B cell (primary cell): ENCODE results near the gene BPIFB1. TPM values are rescaled to one million over a fixed set of nuclear protein-coding genes. Genes with fewer than 3 reads are reported as not detected.

ENCODE experiments used
- ATAC-seq: fragments of 200-7000 bp; cut with Tn5 transposase; one replicate; pipeline ENCODE4 v1.10.0; 2021; ENCODE audit warnings: low read depth, mild to moderate bottlenecking, moderate number of reproducible peaks, moderate library complexity
- CTCF ChIA-PET: fragments of 350-600 bp; sonication (Branson Sonifier 250); formaldehyde crosslinking; loops from one replicate; lab custom pipeline; 2021; ENCODE audit warnings: antibody characterized with exemption, inconsistent platforms; lab: Charles Lee
- POLR2A ChIA-PET: fragments of 350-600 bp; sonication (Branson Sonifier 250); formaldehyde crosslinking; loops from one replicate; lab custom pipeline; 2021; ENCODE audit warnings: antibody characterized with exemption; lab: Charles Lee
- DNase-seq: peaks from one replicate; pipeline ENCODE4 v3.0.0; 2013
- H2AFZ ChIP-seq: 2 replicates; pipeline ENCODE4 v1.6.1; 2012; ENCODE audit warnings: mild to moderate bottlenecking, low read depth, low read length; ENCODE audit not compliant: insufficient read depth, poor library complexity, severe bottlenecking
- H3K27ac ChIP-seq, 2 donors: 1 replicate in 1 of 2; 2 replicates in 1 of 2; pipeline ENCODE4 v1.5.1; 2012 to 2013; ENCODE audit warnings: low read length in 2 of 2, mild to moderate bottlenecking in 2 of 2, moderate library complexity in 1 of 2
- H3K27me3 ChIP-seq, 4 experiments: fragments of 200-600 bp in 1 of 4; sonication (generic) in 1 of 4; replicated peaks in 1 of 4; 1 replicate in 2 of 4; 2 replicates in 2 of 4; pipeline versions ENCODE4 v1.6.1 to v1.7.0; 2013 to 2016; ENCODE audit warnings: low read length in 3 of 4, mild to moderate bottlenecking in 2 of 4, mixed read lengths in 1 of 4, moderate library complexity in 1 of 4; ENCODE audit not compliant: insufficient read depth in 4 of 4, control insufficient read depth in 3 of 4; ENCODE audit errors: control extremely low read depth in 1 of 4
- H3K36me3 ChIP-seq, 2 experiments: replicated peaks in 1 of 2; 1 replicate in 1 of 2; 2 replicates in 1 of 2; pipeline versions ENCODE4 v1.6.1 to v1.7.1; 2013; ENCODE audit warnings: low read length in 1 of 2; ENCODE audit not compliant: insufficient read depth in 2 of 2, control insufficient read depth in 1 of 2; ENCODE audit errors: control extremely low read depth in 1 of 2, extremely low read depth in 1 of 2
- H3K4me1 ChIP-seq, 2 donors: fragments of 200-600 bp in 1 of 2; sonication (generic) in 1 of 2; 1 replicate in 1 of 2; 2 replicates in 1 of 2; pipeline versions ENCODE4 v1.5.1 to v1.6.1; 2013 to 2017; ENCODE audit warnings: low read length in 2 of 2; ENCODE audit not compliant: control insufficient read depth in 2 of 2, insufficient read depth in 2 of 2
- H3K4me2 ChIP-seq: replicated peaks from 2 replicates; pipeline ENCODE3; 2012; ENCODE audit warnings: mild to moderate bottlenecking, low read depth, low read length; ENCODE audit not compliant: poor library complexity, severe bottlenecking
- H3K4me3 ChIP-seq, 5 experiments: fragments of 200-600 bp in 1 of 5; sonication (generic) in 1 of 5; 1 replicate in 3 of 5; 2 replicates in 2 of 5; pipeline versions ENCODE4 v1.5.1 to v1.7.0; 2011 to 2016; ENCODE audit warnings: low read length in 4 of 5, mild to moderate bottlenecking in 4 of 5, low read depth in 2 of 5, control low read depth in 1 of 5, moderate library complexity in 1 of 5; ENCODE audit not compliant: insufficient read depth in 1 of 5; ENCODE audit errors: control extremely low read depth in 1 of 5, extremely low read depth in 1 of 5
- H3K79me2 ChIP-seq: fragments of 200-600 bp; sonication (generic); one replicate; pipeline ENCODE4 v1.6.0; 2016; ENCODE audit warnings: low read length; ENCODE audit not compliant: control insufficient read depth, insufficient read depth
- H3K9ac ChIP-seq: fragments of 200-600 bp; sonication (generic); 2 replicates; pipeline ENCODE4 v1.6.1; 2017; ENCODE audit warnings: mild to moderate bottlenecking, low read length, moderate library complexity
- H3K9me3 ChIP-seq, 3 donors: one replicate each; pipeline versions ENCODE4 v1.6.1 to v1.7.1; 2013; ENCODE audit warnings: low read length in 2 of 3; ENCODE audit not compliant: control insufficient read depth in 2 of 3, insufficient read depth in 1 of 3; ENCODE audit errors: control extremely low read depth in 1 of 3
- H4K20me1 ChIP-seq: 2 replicates; pipeline ENCODE4 v1.6.0; 2012; ENCODE audit warnings: mild to moderate bottlenecking, low read length; ENCODE audit not compliant: insufficient read depth, control insufficient read depth, poor library complexity, severe bottlenecking
- H3K27ac Mint-ChIP-seq: one replicate; pipeline ENCODE4 v1.8.0; 2021; ENCODE audit warnings: mixed read lengths
- H3K27me3 Mint-ChIP-seq: one replicate; pipeline ENCODE4 v1.8.0; 2021; ENCODE audit warnings: mixed read lengths
- H3K4me1 Mint-ChIP-seq: one replicate; pipeline ENCODE4 v1.8.0; 2021; ENCODE audit warnings: mixed read lengths
- H3K4me3 Mint-ChIP-seq: one replicate; pipeline ENCODE4 v1.8.0; 2021; ENCODE audit warnings: mixed read lengths
- H3K9me3 Mint-ChIP-seq: one replicate; pipeline ENCODE4 v1.8.0; 2022; ENCODE audit warnings: mixed read lengths; ENCODE audit not compliant: insufficient read depth
- CTCF ChIP-seq: fragments of 200-600 bp; IDR thresholded peaks from one replicate; pipeline ENCODE4 v1.8.0; 2022; ENCODE audit warnings: antibody characterized with exemption, mild to moderate bottlenecking
- EZH2 ChIP-seq: IDR thresholded peaks from 2 replicates; pipeline ENCODE4 v1.6.1; 2012; ENCODE audit warnings: borderline replicate concordance, low read depth, mild to moderate bottlenecking, moderate library complexity, low read length; ENCODE audit not compliant: insufficient read depth, poor library complexity, severe bottlenecking
- WGBS: methylation state at CpG from one replicate; pipeline ENCODE4 v1.1.5; 2013; ENCODE audit warnings: missing lambda C conversion rate; ENCODE audit not compliant: insufficient coverage; 5-methylcytosine and 5-hydroxymethylcytosine counted together
- intact Hi-C: fragments of 100-400 bp; cut with micrococcal nuclease; formaldehyde crosslinking; loops from one replicate; pipeline ENCODE4 v1.10.0; 2022
- polyA plus RNA-seq: library from polyadenylated mRNA; depleted of rRNA; stranded (reverse); fragments of >200 nt; gene quantifications from 2 replicates; pipeline ENCODE4 v1.2.3, GENCODE V29; 2012
- total RNA-seq, 2 donors: library from RNA; stranded (reverse); fragments of 120-200 nt in 1 of 2; gene quantifications; 1 replicate in 1 of 2; 2 replicates in 1 of 2; pipeline versions ENCODE4 v1.2.3 to v1.2.4, GENCODE V29; 2013 to 2022

The BPIFB1 gene
- total and polyA plus RNA-seq, 2 donors (not counting 1 experiment from before 2014, with no cell fraction given), result not detected

DNA sequence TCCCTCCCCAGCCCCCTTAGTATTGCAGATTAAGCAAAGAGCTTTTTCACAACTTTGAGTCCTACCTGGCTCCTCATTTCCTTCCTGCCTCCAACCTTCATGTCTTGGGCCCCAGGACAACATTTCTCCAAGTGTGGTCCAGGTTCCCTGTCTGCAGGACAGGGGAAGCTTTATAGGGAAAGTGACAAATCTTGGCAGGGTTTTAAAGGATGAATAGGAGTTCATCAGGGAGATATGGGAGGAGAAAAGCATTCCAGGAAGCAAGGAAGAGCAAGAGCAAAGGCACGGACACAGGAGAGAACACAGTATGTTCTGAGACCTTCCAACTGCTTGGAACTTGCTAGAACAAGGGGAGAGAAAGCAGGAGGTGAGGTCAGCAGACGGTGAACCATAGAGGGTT, 1.9 kb downstream of the BPIFB1 start:
- no peak overlapping the region for H3K4me2 ChIP-seq
- H3K4me3 Mint-ChIP-seq, result no peak overlapping the region
- no peak overlapping the region for H3K4me3 ChIP-seq
- ATAC-seq (no peak), DNase-seq (no peak)
- H4K20me1 ChIP-seq, result no peaks in the 10 kb centered on the region
- ChIA-PET POLR2A (no interaction called here), CTCF (interaction anchor here (1.1 to 1.3 kb wide), 2 partner anchors 9 kb away, joined by 3 read pairs; no protein-coding TSS in a partner anchor)
- no peak overlapping the region for H3K27ac Mint-ChIP-seq
- H2AFZ ChIP-seq, result no peak overlapping the region
- TF ChIP-seq CTCF, result no peak
- TF ChIP-seq EZH2, result no peak
- intact Hi-C loops, result no loop called here
- H3K4me1 Mint-ChIP-seq, result no peaks in the 10 kb centered on the region
- no peak overlapping the region for H3K9ac ChIP-seq
- H3K27me3 Mint-ChIP-seq, result peaks cover 28% of the 10 kb centered on the region
- H3K27me3 ChIP-seq, result peaks cover 0 to 6% (median 0%) of the 10 kb centered on the region in 4 experiments
- H3K36me3 ChIP-seq, result no peaks in the 10 kb centered on the region
- H3K9me3 Mint-ChIP-seq, result no peaks in the 10 kb centered on the region
- H3K4me1 ChIP-seq, result no peaks in the 10 kb centered on the region
- H3K27ac ChIP-seq, result no peak overlapping the region
- peaks cover 0 to 8% (median 0%) of the 10 kb centered on the region in 3 donors for H3K9me3 ChIP-seq
- no peaks in the 10 kb centered on the region for H3K79me2 ChIP-seq
- WGBS, result 74% methylated on average over 2 of the region's 2 CpGs

GRCh38 chr20:33285861-33286495, 3.0 kb downstream of the BPIFB1 start:
- Mint-ChIP-seq H3K27me3 (peaks cover 31% of the 10 kb centered on the region), H3K9me3 (no peaks in the 10 kb centered on the region), H3K27ac (no peak overlapping the region), H3K4me1 (no peaks in the 10 kb centered on the region), H3K4me3 (no peak overlapping the region)
- H3K9ac ChIP-seq, result no peak overlapping the region
- H3K4me3 ChIP-seq, result no peak overlapping the region
- H4K20me1 ChIP-seq, result no peaks in the 10 kb centered on the region
- CTCF ChIA-PET, result no interaction called here
- TF ChIP-seq CTCF (no peak), EZH2 (no peak)
- WGBS, result 87% methylated on average over 6 of the region's 10 CpGs
- no peaks in the 10 kb centered on the region for H3K4me1 ChIP-seq
- no peak overlapping the region for H2AFZ ChIP-seq
- intact Hi-C loops, result no loop called here
- DNase-seq (no peak), ATAC-seq (no peak)
- H3K9me3 ChIP-seq, result peaks cover 0 to 8% (median 0%) of the 10 kb centered on the region in 3 donors
- POLR2A ChIA-PET, result no interaction called here
- H3K36me3 ChIP-seq, result no peaks in the 10 kb centered on the region
- H3K79me2 ChIP-seq, result no peaks in the 10 kb centered on the region
- peaks cover 0 to 8% (median 0%) of the 10 kb centered on the region in 4 experiments for H3K27me3 ChIP-seq
- no peak overlapping the region for H3K27ac ChIP-seq
- no peak overlapping the region for H3K4me2 ChIP-seq
